K562 (cell line): ENCODE results near the gene CEP170. TPM values are rescaled to one million over a fixed set of nuclear protein-coding genes. Genes with fewer than 3 reads are reported as not detected.
A peak's percentile ranks its signal among the peaks of the same experiment; 100 is the strongest.

Source experiments
- DIDO1 ChIP-seq: fragments of 450-650 bp; IDR thresholded peaks from 2 replicates; pipeline ENCODE4 v1.6.1; 2016; ENCODE audit warnings: low read depth, missing biosample characterization, missing genetic modification characterization
- ELF1 ChIP-seq: fragments of 200-800 bp; sonication (Bioruptor generic); IDR thresholded peaks from 2 replicates; pipeline ENCODE4 v1.6.1; 2016; ENCODE audit warnings: missing genetic modification characterization, missing compliant biosample characterization
- ERF ChIP-seq: fragments of 450-650 bp; formaldehyde crosslinking; IDR thresholded peaks from 2 replicates; pipeline ENCODE4 v1.4.0; 2020; ENCODE audit warnings: mild to moderate bottlenecking, mixed read lengths
- JUND ChIP-seq, 2 experiments: IDR thresholded peaks; 2 replicates in 1 of 2; 3 replicates in 1 of 2; pipeline ENCODE4 v1.6.1; 2011; ENCODE audit warnings: borderline replicate concordance in 2 of 2, low read depth in 2 of 2, low read length in 2 of 2, improper control_type of control experiment in 1 of 2, missing biosample characterization in 1 of 2, missing genetic modification characterization in 1 of 2, missing genetic modification reagents in 1 of 2
- MED1 ChIP-seq: sonication (generic); formaldehyde crosslinking; IDR thresholded peaks from 2 replicates; pipeline ENCODE4 v1.8.1; 2023; ENCODE audit warnings: missing genetic modification reagents, borderline replicate concordance
- PHB2 ChIP-seq: fragments of 450-650 bp; IDR thresholded peaks from 2 replicates; pipeline ENCODE4 v1.6.1; 2017; ENCODE audit warnings: low read depth
- RBBP5 ChIP-seq: fragments of 200-600 bp; sonication (generic); IDR thresholded peaks from 2 replicates; pipeline ENCODE4 v1.6.1; 2012; ENCODE audit warnings: borderline replicate concordance, mild to moderate bottlenecking, low read length, control low read depth, inconsistent platforms; ENCODE audit not compliant: insufficient read depth, poor library complexity, severe bottlenecking
- SAFB ChIP-seq: fragments of 200-400 bp; formaldehyde crosslinking; IDR thresholded peaks from 2 replicates; pipeline ENCODE4 v1.6.1; 2017; ENCODE audit warnings: low read depth, low read length, borderline replicate concordance
- SMARCA5 ChIP-seq: fragments of 450-650 bp; IDR thresholded peaks from 2 replicates; pipeline ENCODE4 v1.6.1; 2016
- SMARCB1 ChIP-seq: IDR thresholded peaks from 2 replicates; pipeline ENCODE4 v1.6.1; 2011; ENCODE audit warnings: improper control_type of control experiment, low read depth; ENCODE audit not compliant: insufficient read length
- SRF ChIP-seq, 2 experiments: fragments of 250-450, 450-650 bp in 1 of 2; sonication (Bioruptor Pico) in 1 of 2; sonication (generic) in 1 of 2; formaldehyde crosslinking; IDR thresholded peaks; 2 replicates each; pipeline versions ENCODE4 v1.5.0 to v1.5.1; 2020 to 2022; ENCODE audit warnings: mild to moderate bottlenecking in 1 of 2, missing genetic modification reagents in 1 of 2
- WHSC1 ChIP-seq: IDR thresholded peaks from one replicate; pipeline ENCODE4 v1.6.1; 2012; ENCODE audit warnings: low read length, control low read depth, inconsistent platforms
- ZBTB7A ChIP-seq: IDR thresholded peaks from 2 replicates; pipeline ENCODE4 v1.6.1; 2011; ENCODE audit warnings: low read depth, mild to moderate bottlenecking, low read length, moderate library complexity, borderline replicate concordance; ENCODE audit not compliant: control insufficient read depth
- ZC3H11A ChIP-seq: IDR thresholded peaks from 2 replicates; pipeline ENCODE4 v1.6.1; 2012; ENCODE audit warnings: low read depth, low read length, improper control_type of control experiment
- ZFX ChIP-seq: sonication (generic); formaldehyde crosslinking; IDR thresholded peaks from 2 replicates; pipeline ENCODE4 v1.8.0; 2022; ENCODE audit warnings: mild to moderate bottlenecking, missing genetic modification reagents, moderate library complexity
- ZNF75A ChIP-seq: fragments of 450-650 bp; formaldehyde crosslinking; IDR thresholded peaks from 2 replicates; pipeline ENCODE4 v1.4.0; 2020; ENCODE audit warnings: mild to moderate bottlenecking
- polyA plus RNA-seq, 8 experiments: library from polyadenylated mRNA; depleted of rRNA in 4 of 8; stranded (reverse) in 5 of 8; unstranded in 3 of 8; fragments of >200 nt; fragmentation: Nextera tagmentation in 2 of 8; fragmentation: Illumina TruSeq in 1 of 8; extraction: Ambion mirVana in 2 of 8; extraction: Trizol in 1 of 8; gene quantifications; 2 replicates each; pipeline versions ENCODE4 v1.2.1 to v1.2.3, GENCODE V29; 2011 to 2014; ENCODE audit warnings: inconsistent platforms in 1 of 8, missing spikeins in 1 of 8
- total RNA-seq, 7 experiments: library from RNA; depleted of rRNA in 6 of 7; stranded (reverse); fragments of >200 nt in 6 of 7; fragmentation: Illumina TruSeq in 2 of 7; extraction: Trizol in 2 of 7; gene quantifications; 2 replicates each; pipeline versions ENCODE4 v1.2.1 to v1.2.3, GENCODE V29; 2011 to 2021; ENCODE audit warnings: low replicate concordance in 1 of 7
- TF ChIP-seq, protein P1 (sequence below): sonication (generic); formaldehyde crosslinking; IDR thresholded peaks from 2 replicates; pipeline ENCODE4 v1.8.0; 2023; ENCODE audit warnings: mild to moderate bottlenecking, missing genetic modification reagents
- TF ChIP-seq, protein P2 (sequence below): IDR thresholded peaks from 2 replicates; pipeline ENCODE4 v1.6.1; 2011; ENCODE audit warnings: borderline replicate concordance, low read depth, mild to moderate bottlenecking, moderate library complexity, low read length; ENCODE audit not compliant: insufficient read depth, poor library complexity, severe bottlenecking

The CEP170 gene
- total and polyA plus RNA-seq, 9 of the 15 experiments (the other 6 are each of a cell fraction or from before 2014, with no cell fraction given) = 22.6 to 110 (median 68.5) TPM

GRCh38 chr1:243254927-243255790 lies at the start of gene CEP170 (continued):
- TF ChIP-seq, protein P1, sequence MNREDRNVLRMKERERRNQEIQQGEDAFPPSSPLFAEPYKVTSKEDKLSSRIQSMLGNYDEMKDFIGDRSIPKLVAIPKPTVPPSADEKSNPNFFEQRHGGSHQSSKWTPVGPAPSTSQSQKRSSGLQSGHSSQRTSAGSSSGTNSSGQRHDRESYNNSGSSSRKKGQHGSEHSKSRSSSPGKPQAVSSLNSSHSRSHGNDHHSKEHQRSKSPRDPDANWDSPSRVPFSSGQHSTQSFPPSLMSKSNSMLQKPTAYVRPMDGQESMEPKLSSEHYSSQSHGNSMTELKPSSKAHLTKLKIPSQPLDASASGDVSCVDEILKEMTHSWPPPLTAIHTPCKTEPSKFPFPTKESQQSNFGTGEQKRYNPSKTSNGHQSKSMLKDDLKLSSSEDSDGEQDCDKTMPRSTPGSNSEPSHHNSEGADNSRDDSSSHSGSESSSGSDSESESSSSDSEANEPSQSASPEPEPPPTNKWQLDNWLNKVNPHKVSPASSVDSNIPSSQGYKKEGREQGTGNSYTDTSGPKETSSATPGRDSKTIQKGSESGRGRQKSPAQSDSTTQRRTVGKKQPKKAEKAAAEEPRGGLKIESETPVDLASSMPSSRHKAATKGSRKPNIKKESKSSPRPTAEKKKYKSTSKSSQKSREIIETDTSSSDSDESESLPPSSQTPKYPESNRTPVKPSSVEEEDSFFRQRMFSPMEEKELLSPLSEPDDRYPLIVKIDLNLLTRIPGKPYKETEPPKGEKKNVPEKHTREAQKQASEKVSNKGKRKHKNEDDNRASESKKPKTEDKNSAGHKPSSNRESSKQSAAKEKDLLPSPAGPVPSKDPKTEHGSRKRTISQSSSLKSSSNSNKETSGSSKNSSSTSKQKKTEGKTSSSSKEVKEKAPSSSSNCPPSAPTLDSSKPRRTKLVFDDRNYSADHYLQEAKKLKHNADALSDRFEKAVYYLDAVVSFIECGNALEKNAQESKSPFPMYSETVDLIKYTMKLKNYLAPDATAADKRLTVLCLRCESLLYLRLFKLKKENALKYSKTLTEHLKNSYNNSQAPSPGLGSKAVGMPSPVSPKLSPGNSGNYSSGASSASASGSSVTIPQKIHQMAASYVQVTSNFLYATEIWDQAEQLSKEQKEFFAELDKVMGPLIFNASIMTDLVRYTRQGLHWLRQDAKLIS = 0 out of 2 replicates have a peak, but pooled peaks have one; percentile 59
- no peak for TF ChIP-seq SMARCA5
- TF ChIP-seq MED1 (CRISPR knock-in tag) = no peak
- TF ChIP-seq RBBP5 = peak; percentile 96
- TF ChIP-seq ZBTB7A = peak; percentile 95
- TF ChIP-seq DIDO1 (tag) = no peak
- TF ChIP-seq ZNF75A (CRISPR knock-in tag) = 0 out of 2 replicates have a peak, but pooled peaks have one; percentile 50
- 0 out of 2 replicates have a peak, but pooled peaks have one; percentile 24 for TF ChIP-seq ZC3H11A
- TF ChIP-seq ERF (CRISPR knock-in tag) = peak; percentile 87; the same call in 1 of the 2 replicates
- peak; percentile 50 for TF ChIP-seq ZFX (CRISPR knock-in tag)
- TF ChIP-seq JUND (IDR thresholded peaks at IDR 0.05; ENCODE audit: borderline replicate concordance, low read depth, low read length) = 0 out of 2 replicates have a peak, but pooled peaks have one; percentile 55
- peak; percentile 26; the same call in 1 of the 3 replicates for TF ChIP-seq JUND (tag; IDR thresholded peaks at IDR 0.05; ENCODE audit: borderline replicate concordance, low read depth, low read length)
- TF ChIP-seq SMARCB1 = no peak
- no peak for TF ChIP-seq ELF1 (tag)
- TF ChIP-seq SAFB = 0 out of 2 replicates have a peak, but pooled peaks have one; percentile 24
- TF ChIP-seq WHSC1 = no peak
- TF ChIP-seq PHB2 = no peak
- TF ChIP-seq SRF (CRISPR knock-in tag; IDR thresholded peaks at IDR 0.05) = peak in 1 of 2 experiments; percentile 57; a peak in 2 of 4 replicates
- TF ChIP-seq, protein P2, sequence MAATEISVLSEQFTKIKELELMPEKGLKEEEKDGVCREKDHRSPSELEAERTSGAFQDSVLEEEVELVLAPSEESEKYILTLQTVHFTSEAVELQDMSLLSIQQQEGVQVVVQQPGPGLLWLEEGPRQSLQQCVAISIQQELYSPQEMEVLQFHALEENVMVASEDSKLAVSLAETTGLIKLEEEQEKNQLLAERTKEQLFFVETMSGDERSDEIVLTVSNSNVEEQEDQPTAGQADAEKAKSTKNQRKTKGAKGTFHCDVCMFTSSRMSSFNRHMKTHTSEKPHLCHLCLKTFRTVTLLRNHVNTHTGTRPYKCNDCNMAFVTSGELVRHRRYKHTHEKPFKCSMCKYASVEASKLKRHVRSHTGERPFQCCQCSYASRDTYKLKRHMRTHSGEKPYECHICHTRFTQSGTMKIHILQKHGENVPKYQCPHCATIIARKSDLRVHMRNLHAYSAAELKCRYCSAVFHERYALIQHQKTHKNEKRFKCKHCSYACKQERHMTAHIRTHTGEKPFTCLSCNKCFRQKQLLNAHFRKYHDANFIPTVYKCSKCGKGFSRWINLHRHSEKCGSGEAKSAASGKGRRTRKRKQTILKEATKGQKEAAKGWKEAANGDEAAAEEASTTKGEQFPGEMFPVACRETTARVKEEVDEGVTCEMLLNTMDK = no peak
